ENCODE data around the gene BEX1.

GRCh38 chrX:103098488-103098887, 34.5 kb upstream of the BEX1 start:
- TF ChIP-seq, protein P1, sequence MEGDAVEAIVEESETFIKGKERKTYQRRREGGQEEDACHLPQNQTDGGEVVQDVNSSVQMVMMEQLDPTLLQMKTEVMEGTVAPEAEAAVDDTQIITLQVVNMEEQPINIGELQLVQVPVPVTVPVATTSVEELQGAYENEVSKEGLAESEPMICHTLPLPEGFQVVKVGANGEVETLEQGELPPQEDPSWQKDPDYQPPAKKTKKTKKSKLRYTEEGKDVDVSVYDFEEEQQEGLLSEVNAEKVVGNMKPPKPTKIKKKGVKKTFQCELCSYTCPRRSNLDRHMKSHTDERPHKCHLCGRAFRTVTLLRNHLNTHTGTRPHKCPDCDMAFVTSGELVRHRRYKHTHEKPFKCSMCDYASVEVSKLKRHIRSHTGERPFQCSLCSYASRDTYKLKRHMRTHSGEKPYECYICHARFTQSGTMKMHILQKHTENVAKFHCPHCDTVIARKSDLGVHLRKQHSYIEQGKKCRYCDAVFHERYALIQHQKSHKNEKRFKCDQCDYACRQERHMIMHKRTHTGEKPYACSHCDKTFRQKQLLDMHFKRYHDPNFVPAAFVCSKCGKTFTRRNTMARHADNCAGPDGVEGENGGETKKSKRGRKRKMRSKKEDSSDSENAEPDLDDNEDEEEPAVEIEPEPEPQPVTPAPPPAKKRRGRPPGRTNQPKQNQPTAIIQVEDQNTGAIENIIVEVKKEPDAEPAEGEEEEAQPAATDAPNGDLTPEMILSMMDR (IDR thresholded peaks at IDR 0.05): no peak
- TF ChIP-seq CEBPB (IDR thresholded peaks at IDR 0.05) (no peak), ESRRA (IDR thresholded peaks at IDR 0.05; ENCODE audit: borderline replicate concordance, low read length) (no peak), KDM1A (IDR thresholded peaks at IDR 0.05; ENCODE audit: low read depth) (no peak)

All from A549 (cell line).